WTC11 (cell line): ENCODE data around the gene SOAT1. TPM values are rescaled to one million over a fixed set of nuclear protein-coding genes. Genes with fewer than 3 reads are reported as not detected.

Experiments used
- ATAC-seq: fragments of 200-7000 bp; cut with Tn5 transposase; 2 replicates; pipeline ENCODE4 v1.10.0; 2021; ENCODE audit warnings: mild to moderate bottlenecking, moderate library complexity
- CTCF ChIA-PET: fragments of 300-600 bp; sonication (Branson Sonifier 250); formaldehyde crosslinking; loops from one replicate; lab custom pipeline; 2021; ENCODE audit warnings: antibody characterized with exemption; lab: Charles Lee
- POLR2A ChIA-PET: fragments of 350-600 bp; sonication (Branson Sonifier 250); formaldehyde crosslinking; loops from one replicate; lab custom pipeline; 2021; ENCODE audit warnings: antibody characterized with exemption; lab: Charles Lee
- DNase-seq: peaks from one replicate; pipeline ENCODE4 v3.0.0; 2021; ENCODE audit warnings: low spot score
- H3K27ac Mint-ChIP-seq: 2 replicates; pipeline ENCODE4 v1.8.0; 2021; ENCODE audit warnings: mixed read lengths
- H3K27me3 Mint-ChIP-seq: 2 replicates; pipeline ENCODE4 v1.8.0; 2021; ENCODE audit warnings: low read depth, mild to moderate bottlenecking, moderate library complexity, mixed read lengths
- H3K36me3 Mint-ChIP-seq: 2 replicates; pipeline ENCODE4 v1.8.0; 2021; ENCODE audit warnings: mixed read lengths
- H3K4me1 Mint-ChIP-seq: 2 replicates; pipeline ENCODE4 v1.8.0; 2022; ENCODE audit warnings: mixed read lengths
- H3K4me3 Mint-ChIP-seq: 2 replicates; pipeline ENCODE4 v1.8.0; 2021; ENCODE audit warnings: mild to moderate bottlenecking, moderate library complexity, mixed read lengths
- H3K9me3 Mint-ChIP-seq: 2 replicates; pipeline ENCODE4 v1.8.0; 2021; ENCODE audit warnings: mixed read lengths
- AR ChIP-seq: fragments of 250-450 bp; sonication (Bioruptor Pico); IDR thresholded peaks from 2 replicates; pipeline ENCODE4 v1.9.0; 2021; ENCODE audit warnings: mild to moderate bottlenecking
- CDX4 ChIP-seq: fragments of 250-450 bp; sonication (Bioruptor Pico); IDR thresholded peaks from 2 replicates; pipeline ENCODE4 v1.9.0; 2021; ENCODE audit warnings: moderate library complexity, mild to moderate bottlenecking, inconsistent platforms, borderline replicate concordance
- E2F4 ChIP-seq: sonication (generic); formaldehyde crosslinking; IDR thresholded peaks from 2 replicates; pipeline ENCODE4 v1.8.1; 2022; ENCODE audit warnings: low read depth, mild to moderate bottlenecking, moderate library complexity, missing genetic modification reagents, borderline replicate concordance
- HMGA2 ChIP-seq: fragments of 250-450 bp; sonication (Bioruptor Pico); IDR thresholded peaks from 2 replicates; pipeline ENCODE4 v1.4.0; 2021; ENCODE audit warnings: mild to moderate bottlenecking, moderate library complexity
- NFE2L1 ChIP-seq: sonication (generic); formaldehyde crosslinking; IDR thresholded peaks from 2 replicates; pipeline ENCODE4 v1.8.1; 2023; ENCODE audit warnings: missing genetic modification reagents
- NR3C1 ChIP-seq: sonication (generic); formaldehyde crosslinking; conservative IDR thresholded peaks from 2 replicates; pipeline ENCODE4 v1.8.1; 2023; ENCODE audit warnings: low read depth, mild to moderate bottlenecking, missing genetic modification reagents
- RELA ChIP-seq: sonication (generic); formaldehyde crosslinking; IDR thresholded peaks from 2 replicates; pipeline ENCODE4 v1.8.1; 2022; ENCODE audit warnings: missing genetic modification reagents, mild to moderate bottlenecking, borderline replicate concordance
- ZNF416 ChIP-seq: fragments of 250-450 bp; sonication (Bioruptor Pico); IDR thresholded peaks from 2 replicates; pipeline ENCODE4 v1.9.0; 2021; ENCODE audit warnings: mild to moderate bottlenecking, inconsistent platforms
- ZNF425 ChIP-seq: fragments of 250-450 bp; sonication (Bioruptor Pico); conservative IDR thresholded peaks from 2 replicates; pipeline ENCODE4 v1.9.0; 2021; ENCODE audit warnings: mild to moderate bottlenecking
- ZSCAN18 ChIP-seq: fragments of 250-450 bp; sonication (Bioruptor Pico); IDR thresholded peaks from 2 replicates; pipeline ENCODE4 v2.1.2; 2022; ENCODE audit warnings: mild to moderate bottlenecking, moderate library complexity
- total RNA-seq: library from RNA; stranded (reverse); gene quantifications from 3 replicates; pipeline ENCODE4 v1.2.3, GENCODE V29; 2021
- TF ChIP-seq, protein P1 (sequence below): sonication (generic); formaldehyde crosslinking; IDR thresholded peaks from 2 replicates; pipeline ENCODE4 v1.8.1; 2023; ENCODE audit warnings: mild to moderate bottlenecking, missing genetic modification reagents, borderline replicate concordance

Gene SOAT1
- total RNA-seq, 1 experiment from 2014 or later, result 2.3 TPM

DNA sequence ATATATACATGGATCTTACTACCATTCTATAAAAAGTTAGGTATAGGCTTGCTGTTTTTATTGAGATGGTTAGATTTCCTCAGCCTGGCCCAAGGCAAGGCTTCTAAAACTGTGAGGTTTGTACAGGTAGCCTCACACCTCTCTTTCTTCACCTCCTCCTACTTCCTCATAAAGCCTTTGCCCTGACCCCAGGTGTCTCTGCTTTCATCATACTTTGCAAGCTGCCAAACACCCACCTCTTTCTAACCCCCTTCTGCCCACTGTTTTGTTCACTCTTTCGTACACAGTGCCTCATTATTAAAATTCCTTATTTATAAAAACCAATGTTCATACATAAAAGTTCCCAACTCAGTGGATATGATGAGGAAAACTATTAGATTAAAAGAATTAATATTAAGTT lies 31.4 kb upstream of the SOAT1 start:
- no peak for ATAC-seq
- CTCF ChIA-PET, result no interaction called here
- no peak for TF ChIP-seq NR3C1 (CRISPR knock-in tag)
- TF ChIP-seq, protein P1, sequence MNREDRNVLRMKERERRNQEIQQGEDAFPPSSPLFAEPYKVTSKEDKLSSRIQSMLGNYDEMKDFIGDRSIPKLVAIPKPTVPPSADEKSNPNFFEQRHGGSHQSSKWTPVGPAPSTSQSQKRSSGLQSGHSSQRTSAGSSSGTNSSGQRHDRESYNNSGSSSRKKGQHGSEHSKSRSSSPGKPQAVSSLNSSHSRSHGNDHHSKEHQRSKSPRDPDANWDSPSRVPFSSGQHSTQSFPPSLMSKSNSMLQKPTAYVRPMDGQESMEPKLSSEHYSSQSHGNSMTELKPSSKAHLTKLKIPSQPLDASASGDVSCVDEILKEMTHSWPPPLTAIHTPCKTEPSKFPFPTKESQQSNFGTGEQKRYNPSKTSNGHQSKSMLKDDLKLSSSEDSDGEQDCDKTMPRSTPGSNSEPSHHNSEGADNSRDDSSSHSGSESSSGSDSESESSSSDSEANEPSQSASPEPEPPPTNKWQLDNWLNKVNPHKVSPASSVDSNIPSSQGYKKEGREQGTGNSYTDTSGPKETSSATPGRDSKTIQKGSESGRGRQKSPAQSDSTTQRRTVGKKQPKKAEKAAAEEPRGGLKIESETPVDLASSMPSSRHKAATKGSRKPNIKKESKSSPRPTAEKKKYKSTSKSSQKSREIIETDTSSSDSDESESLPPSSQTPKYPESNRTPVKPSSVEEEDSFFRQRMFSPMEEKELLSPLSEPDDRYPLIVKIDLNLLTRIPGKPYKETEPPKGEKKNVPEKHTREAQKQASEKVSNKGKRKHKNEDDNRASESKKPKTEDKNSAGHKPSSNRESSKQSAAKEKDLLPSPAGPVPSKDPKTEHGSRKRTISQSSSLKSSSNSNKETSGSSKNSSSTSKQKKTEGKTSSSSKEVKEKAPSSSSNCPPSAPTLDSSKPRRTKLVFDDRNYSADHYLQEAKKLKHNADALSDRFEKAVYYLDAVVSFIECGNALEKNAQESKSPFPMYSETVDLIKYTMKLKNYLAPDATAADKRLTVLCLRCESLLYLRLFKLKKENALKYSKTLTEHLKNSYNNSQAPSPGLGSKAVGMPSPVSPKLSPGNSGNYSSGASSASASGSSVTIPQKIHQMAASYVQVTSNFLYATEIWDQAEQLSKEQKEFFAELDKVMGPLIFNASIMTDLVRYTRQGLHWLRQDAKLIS, result no peak
- TF ChIP-seq NFE2L1, result no peak
- TF ChIP-seq AR (CRISPR knock-in tag), result no peak
- TF ChIP-seq E2F4 (CRISPR knock-in tag), result no peak
- Mint-ChIP-seq H3K27ac (no peak overlapping the region), H3K4me3 (no peak overlapping the region), H3K4me1 (peaks cover 6% of the 10 kb centered on the region; the same call in 1 of the 2 replicates), H3K9me3 (0 out of 2 replicates have a peak, but pooled peaks cover 3% of the 10 kb centered on the region), H3K36me3 (no peaks in the 10 kb centered on the region), H3K27me3 (no peaks in the 10 kb centered on the region; the same call in 1 of the 2 replicates)
- no peak for DNase-seq
- POLR2A ChIA-PET, result no interaction called here

DNA sequence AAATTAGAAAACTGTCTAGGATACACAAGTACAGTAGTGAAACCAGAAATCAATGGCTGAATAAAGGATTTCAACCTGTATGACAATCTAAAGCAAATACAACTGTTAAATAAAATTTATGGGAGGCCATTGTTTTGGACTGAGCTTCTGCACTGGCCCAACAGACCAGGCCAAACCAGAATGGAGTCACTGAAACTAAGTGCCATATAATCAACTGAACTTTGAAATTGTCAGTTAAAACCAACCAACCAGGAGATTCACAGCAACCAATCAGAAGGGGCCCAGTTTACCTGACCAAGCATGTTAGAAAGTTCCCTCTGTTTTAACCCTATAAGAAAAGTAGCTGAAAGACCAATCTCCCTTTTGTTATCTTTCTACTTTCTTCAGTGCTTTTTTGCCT lies 30.5 kb upstream of the SOAT1 start:
- DNase-seq (no peak), ATAC-seq (no peak)
- Mint-ChIP-seq H3K9me3 (0 out of 2 replicates have a peak, but pooled peaks cover 3% of the 10 kb centered on the region), H3K4me3 (no peak overlapping the region), H3K4me1 (peaks cover 6% of the 10 kb centered on the region; the same call in 1 of the 2 replicates), H3K36me3 (no peaks in the 10 kb centered on the region), H3K27me3 (no peaks in the 10 kb centered on the region; the same call in 1 of the 2 replicates), H3K27ac (no peak overlapping the region)
- POLR2A ChIA-PET, result interaction anchor here (0.7 kb wide), 1 partner anchor 99 kb away, joined by 3 read pairs; no protein-coding TSS in a partner anchor
- TF ChIP-seq ZNF416 (CRISPR knock-in tag) (no peak), HMGA2 (no peak), CDX4 (CRISPR knock-in tag) (no peak), ZNF425 (no peak), ZSCAN18 (CRISPR knock-in tag) (no peak), RELA (CRISPR knock-in tag) (no peak)
- CTCF ChIA-PET, result interaction anchor here (0.6 kb wide), 1 partner anchor 1000 kb away, joined by 3 read pairs; no protein-coding TSS in a partner anchor
